ENCODE results near the gene AHCYL2.
A peak's percentile ranks its signal among the peaks of the same experiment; 100 is the strongest.
"Not testable (repeated sequence)": the region's sequence is repeated elsewhere in the genome, so short reads cannot be mapped to it uniquely, and the experiment has no call there.

AHCYL2 gene

DNA sequence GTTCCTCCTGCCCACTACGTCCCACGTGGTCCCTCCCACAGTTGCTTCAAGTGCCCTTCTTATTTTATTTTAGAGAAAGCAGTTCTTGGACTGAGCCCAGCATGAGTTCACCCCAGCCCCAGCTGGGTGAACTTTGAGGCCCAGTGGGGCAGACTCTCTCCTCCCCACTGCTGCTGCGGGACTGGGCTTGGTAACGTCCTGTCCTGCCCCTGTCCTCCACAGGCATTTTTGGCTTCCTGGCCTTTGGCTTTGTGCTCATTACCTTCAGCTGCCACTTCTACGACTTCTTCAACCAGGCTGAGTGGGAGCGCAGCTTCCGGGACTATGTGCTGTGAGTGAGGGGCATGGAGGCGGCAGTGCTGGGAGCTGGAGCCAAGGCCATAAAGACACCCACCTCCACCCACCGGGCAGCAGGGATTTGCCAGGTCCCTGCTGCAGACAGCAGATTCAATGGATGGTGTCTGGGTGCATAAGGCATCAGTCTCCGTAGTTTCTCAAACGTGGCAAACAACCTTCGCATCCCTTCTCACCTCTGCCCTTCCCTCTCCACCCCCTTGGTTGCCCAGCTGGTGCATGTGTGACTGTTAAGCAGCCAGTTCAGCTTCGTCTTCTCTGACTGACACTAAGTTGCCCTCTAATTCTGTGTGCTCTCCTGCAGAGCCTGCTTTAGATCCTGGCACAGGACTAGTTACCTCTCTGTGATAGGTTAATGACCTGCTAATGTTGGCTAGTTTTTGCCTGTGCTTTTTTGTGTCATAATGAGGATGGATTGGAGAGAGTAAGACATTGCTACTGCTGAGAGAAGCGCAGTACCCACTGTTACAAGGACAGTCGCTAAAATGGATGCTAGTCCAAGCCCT lies 15.5 kb upstream of the AHCYL2 start:
- no peak for DNase-seq

GRCh38 chr7:129210256-129210988 lies 14.4 kb upstream of the AHCYL2 start:
- peak; percentile 38 to 69 for DNase-seq

DNA sequence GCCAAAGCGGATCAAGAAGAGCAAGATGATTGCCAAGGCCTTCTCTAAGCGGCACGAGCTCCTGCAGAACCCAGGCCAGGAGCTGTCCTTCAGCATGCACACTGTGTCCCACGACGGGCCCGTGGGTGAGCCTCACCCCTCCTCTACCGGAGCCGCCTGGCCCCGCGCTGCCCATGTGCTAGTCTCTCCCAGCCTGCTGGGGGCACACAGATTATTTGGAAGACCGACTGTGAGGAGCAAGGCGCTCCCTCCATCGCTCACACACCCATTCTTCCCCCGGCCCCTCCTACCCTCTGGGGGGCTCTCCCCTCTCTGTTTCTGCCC lies 13.9 kb upstream of the AHCYL2 start:
- no peak for DNase-seq

- DNase-seq: no peak
Measured at GRCh38 chr7:129212126-129212525, 12.7 kb upstream of the AHCYL2 start.

- DNase-seq: no peak
Measured at GRCh38 chr7:129212596-129212995, 12.2 kb upstream of the AHCYL2 start.

- DNase-seq: no peak
Measured at GRCh38 chr7:129213828-129214227, 11.0 kb upstream of the AHCYL2 start.

DNA sequence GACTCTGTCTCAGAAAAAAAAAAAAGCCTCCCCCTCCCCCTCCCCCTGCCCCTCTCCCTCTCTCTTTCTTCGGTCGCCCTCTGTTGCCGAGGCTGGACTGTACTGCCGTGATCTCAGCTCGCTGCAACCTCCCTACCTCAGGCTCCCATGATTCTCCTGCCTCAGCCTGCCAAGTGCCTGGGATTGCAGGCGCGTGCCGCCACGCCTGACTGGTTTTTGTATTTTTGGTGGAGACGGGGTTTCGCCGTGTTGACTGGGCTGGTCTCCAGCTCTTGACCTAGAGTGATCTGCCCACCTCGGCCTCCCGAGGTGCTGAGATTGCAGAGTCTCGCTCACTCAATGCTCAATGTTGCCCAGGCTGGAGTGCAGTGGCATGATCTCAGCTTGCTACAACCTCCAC lies 9.1 kb upstream of the AHCYL2 start:
- DNase-seq: not testable (repeated sequence)

DNA sequence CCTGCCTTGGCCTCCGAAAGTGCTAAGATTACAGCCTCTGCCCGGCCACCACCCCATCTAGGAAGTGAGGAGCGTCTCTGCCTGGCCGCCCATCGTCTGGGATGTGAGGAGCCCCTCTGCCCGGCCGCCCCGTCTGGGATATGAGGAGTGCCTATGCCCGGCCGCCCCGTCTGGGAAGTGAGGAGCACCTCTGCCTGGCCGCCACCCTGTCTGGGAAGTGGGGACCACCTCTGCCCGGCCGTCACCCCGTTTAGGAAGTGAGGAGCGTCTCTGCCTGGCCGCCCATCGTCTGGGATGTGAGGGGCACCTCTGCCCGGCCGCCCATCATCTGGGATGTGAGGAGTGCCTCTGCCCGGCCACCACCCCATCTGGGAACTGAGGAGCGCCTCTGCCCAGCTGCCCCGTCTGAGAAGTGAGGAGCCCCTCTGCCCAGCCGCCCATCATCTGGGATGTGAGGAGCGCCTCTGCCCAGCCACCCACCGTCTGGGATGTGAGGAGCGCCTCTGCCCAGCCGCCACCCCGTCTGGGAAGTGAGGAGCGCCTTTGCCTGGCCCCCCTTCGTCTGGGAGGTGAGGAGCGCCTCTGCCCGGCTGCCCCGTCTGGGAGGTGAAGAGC lies 8.6 kb upstream of the AHCYL2 start:
- DNase-seq: not testable (repeated sequence)

- not testable (repeated sequence) for DNase-seq
Measured at GRCh38 chr7:129216821-129217416, 7.9 kb upstream of the AHCYL2 start.

DNA sequence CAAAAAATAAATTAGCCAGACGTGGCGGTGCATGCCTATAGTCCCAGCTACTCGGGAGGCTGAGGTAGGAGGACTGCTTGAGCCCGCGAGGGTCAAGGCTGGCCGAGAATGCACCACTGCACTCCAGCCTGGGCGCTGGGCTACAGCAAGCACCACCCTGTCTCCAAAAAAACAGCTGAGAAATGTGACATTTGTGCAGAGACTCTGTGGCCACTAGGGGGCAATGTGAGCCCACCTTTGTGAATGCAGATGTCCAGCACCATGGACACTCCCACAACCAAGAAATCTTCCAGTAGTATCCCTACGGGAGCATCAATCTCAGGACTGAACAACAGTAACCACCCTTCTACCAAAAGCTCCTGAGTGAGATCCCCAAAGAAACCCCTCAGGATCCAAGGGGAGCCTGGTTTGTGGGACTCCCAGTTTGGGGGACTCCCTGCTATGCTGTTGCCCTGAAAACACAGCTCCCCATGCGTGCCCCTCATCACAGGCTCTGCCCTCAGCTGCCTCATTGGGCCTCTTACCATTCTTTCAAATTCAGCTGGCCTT lies 6.2 kb upstream of the AHCYL2 start:
- peak; percentile 66 for DNase-seq

DNA sequence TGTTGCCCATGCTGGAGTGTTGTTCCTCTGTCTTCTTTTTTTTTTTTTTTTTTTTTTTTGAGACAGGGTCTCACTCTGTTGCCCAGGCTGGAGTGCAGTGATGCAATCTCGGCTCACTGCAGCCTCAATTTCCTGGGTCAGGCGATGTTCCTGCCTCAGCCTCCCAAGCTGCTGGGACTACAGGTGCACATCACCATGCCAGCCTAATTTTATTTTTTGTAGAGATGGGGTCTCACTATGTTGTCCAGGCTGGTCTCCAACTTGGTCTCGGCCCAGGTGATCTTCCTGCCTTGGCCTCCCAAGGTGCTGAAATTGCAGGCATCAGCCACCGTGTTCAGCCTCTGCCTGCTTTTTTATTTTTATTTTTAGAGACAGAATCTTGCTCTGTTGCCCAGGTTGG lies 5.7 kb upstream of the AHCYL2 start:
- DNase-seq: not testable (repeated sequence)

DNA sequence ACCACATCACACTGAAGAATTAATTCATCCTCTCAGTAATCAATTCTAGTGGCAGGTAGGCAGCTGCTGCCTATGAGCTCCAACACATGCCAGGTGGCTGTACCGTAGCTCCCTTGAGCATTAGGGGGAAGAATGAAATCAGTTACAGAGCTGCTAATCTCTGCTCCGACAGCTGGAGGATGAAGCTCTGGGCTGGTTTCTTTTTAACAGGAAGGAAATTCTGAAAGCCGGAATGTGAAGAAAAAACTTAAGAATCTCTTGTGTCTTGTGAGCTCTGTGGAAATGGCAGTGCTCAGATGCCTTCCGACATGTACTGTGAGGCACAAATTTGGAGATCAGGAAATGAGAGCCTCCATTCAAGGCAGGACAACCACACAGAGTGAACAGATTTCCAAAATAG lies 2.8 kb upstream of the AHCYL2 start:
- no peak for DNase-seq

- peak; percentile 43 to 44 for DNase-seq
Measured at GRCh38 chr7:129225206-129225930, 538 bp downstream of the AHCYL2 start.

GRCh38 chr7:129225931-129226572 lies 1.2 kb downstream of the AHCYL2 start:
- no peak for DNase-seq

GRCh38 chr7:129227646-129228578 lies 3.1 kb downstream of the AHCYL2 start:
- DNase-seq: no peak

GRCh38 chr7:129228633-129229032 lies 3.8 kb downstream of the AHCYL2 start:
- no peak for DNase-seq

DNA sequence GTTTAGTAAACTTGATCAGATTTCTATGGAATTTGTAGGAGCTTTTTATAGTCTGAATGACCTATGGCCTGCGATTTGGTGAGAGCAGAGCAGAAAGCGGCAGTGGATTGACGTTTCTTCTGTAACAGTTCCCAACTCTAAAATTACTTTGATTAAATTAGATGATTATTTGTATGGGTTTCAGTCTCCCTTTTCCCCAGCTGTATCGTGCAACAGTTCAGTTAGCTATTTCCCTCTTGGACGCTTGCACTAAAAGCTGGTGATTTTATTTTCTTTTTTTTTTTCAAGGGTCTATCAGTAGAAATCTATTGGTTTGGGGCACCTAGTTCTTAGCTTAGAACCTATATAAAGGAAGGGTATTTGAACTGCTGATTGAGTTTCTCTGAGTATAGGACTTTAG lies 6.8 kb downstream of the AHCYL2 start:
- DNase-seq: no peak

DNA sequence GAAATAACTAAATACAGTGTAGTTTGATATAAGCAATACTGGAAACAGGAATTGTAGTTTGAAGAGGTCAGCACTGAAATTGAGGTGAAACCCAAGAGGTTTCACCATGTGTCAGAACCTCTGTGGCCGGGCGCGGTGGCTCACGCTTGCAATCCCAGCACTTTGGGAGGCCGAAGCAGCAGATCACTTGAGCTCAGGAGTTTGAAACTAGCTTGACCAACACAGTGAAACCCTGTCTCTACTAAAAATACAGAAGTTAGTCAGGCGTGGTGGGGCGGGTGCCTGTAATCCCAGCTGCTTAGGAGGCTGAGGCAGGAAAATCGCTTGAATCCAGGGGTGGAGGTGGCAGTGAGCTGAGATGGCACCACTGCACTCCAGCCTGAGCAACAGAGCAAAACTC lies 13.7 kb downstream of the AHCYL2 start:
- no peak for DNase-seq

DNA sequence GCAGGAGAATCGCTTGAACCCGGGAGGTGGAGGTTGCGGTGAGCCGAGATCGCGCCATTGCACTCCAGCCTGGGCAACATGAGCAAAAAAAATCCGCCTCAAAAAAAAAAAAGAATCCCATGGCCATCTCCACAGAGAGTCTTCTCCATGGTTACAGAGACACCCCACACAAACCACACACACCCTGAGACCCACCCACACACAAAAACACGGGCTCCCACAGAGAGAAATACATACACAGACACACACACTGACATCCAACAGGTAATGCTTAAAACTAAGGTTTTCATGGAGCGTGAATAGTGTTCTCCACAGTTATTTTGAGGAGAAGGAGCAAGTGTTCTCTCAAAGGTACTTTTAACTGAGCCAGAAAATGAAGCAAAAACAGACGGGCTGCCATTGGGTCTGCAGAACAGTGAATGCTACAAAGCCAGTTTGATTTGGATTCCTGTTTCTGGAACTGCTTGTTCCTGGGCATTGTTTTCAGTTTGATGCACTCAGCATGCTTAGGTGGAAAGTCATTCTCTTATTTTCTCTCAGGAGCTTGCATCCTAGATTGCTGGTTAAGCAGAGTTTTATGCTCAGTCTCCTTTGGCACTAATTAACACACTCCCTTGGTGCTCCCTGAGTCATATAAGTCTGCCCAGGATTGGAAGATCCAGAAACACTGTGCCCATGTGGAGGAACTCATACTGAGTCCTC lies 15.4 kb downstream of the AHCYL2 start:
- DNase-seq: no peak

DNA sequence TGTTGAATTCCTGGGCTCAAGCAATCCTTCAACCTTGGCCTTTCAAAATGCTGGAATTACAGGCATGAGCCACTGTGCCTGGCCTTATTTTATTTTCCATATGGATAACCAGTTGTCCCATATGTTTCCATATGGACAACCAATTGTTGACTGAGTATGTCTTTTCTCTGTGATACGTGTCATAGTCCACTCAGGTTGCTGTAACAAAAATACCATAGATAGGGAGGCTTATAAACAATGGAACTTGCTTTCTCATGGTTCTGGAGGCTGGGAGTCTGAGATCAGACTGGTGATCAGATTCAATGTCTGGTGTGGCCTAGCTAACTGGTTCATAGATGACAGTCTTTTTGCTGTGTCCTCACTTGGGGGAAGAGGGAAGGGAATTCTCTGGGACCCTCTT lies 19.4 kb downstream of the AHCYL2 start:
- no peak for DNase-seq

Measured in stimulated activated CD4-positive, alpha-beta T cell treated with anti-CD3 and anti-CD28 coated beads, Interleukin-4, amount 100 ng/mL, for 4 hours (primary cell).